HepG2 (cell line): ENCODE data around the gene PCSK5. TPM values are rescaled to one million over a fixed set of nuclear protein-coding genes. Genes with fewer than 3 reads are reported as not detected.

Experiments used
- ATAC-seq: fragments of 200-7000 bp; cut with Tn5 transposase; 3 replicates; pipeline ENCODE4 v1.9.1; 2020; ENCODE audit warnings: mild to moderate bottlenecking, moderate library complexity
- BruUV-seq: library from RNA; stranded (reverse); fragments of 400-500 nt; replicated peaks from 2 replicates; lab custom pipeline; 2021; lab: Mats Ljungman, UMichigan
- CTCF ChIA-PET: fragments of 300-600 bp; formaldehyde crosslinking; extraction: SDS; loops from one replicate; lab custom pipeline; 2021; ENCODE audit warnings: low total read pairs, inconsistent platforms, low intra/inter-chr PET ratio; lab: Yijun Ruan, JAX
- POLR2A ChIA-PET: fragments of 350-600 bp; sonication (Branson Sonifier 250); formaldehyde crosslinking; loops from one replicate; lab custom pipeline; 2020; ENCODE audit warnings: antibody characterized with exemption, inconsistent platforms; lab: Yijun Ruan, JAX
- DNase-seq: peaks from one replicate; pipeline ENCODE4 v3.0.0-alpha.2; 2015; ENCODE audit warnings: low spot score
- FAIRE-seq: peaks from 3 replicates; lab custom pipeline; 2011; peaks lifted over from hg19 to GRCh38; lab: Jason Lieb, UNC
- H2AFZ ChIP-seq: one replicate; pipeline ENCODE4 v1.6.1; 2011; ENCODE audit warnings: low read length, inconsistent platforms
- H3K27ac ChIP-seq: fragments of 300-600 bp; 3 replicates; pipeline ENCODE4 v1.8.0; 2011; ENCODE audit warnings: mixed run types, mild to moderate bottlenecking, mixed read lengths, low read length, inconsistent platforms; ENCODE audit not compliant: insufficient read depth; ENCODE audit errors: extremely low read length
- H3K27me3 ChIP-seq, 2 experiments: fragments of 200-600 bp in 1 of 2; 2 replicates in 1 of 2; 3 replicates in 1 of 2; pipeline versions ENCODE4 v1.6.0 to v1.8.0; 2011; ENCODE audit warnings: low read length in 2 of 2, mild to moderate bottlenecking in 2 of 2, moderate library complexity in 2 of 2, inconsistent platforms in 1 of 2; ENCODE audit not compliant: insufficient read depth in 2 of 2, control insufficient read depth in 1 of 2
- H3K36me3 ChIP-seq, 2 experiments: fragments of 200-600 bp in 1 of 2; replicated peaks in 1 of 2; 2 replicates in 1 of 2; 3 replicates in 1 of 2; pipeline versions ENCODE4 v1.5.1 to v1.8.0; 2011; ENCODE audit warnings: low read length in 2 of 2, inconsistent platforms in 1 of 2; ENCODE audit not compliant: insufficient read depth in 2 of 2, control insufficient read depth in 1 of 2
- H3K4me1 ChIP-seq: 2 replicates; pipeline ENCODE4 v1.5.1; 2012; ENCODE audit warnings: low read length, inconsistent platforms; ENCODE audit not compliant: insufficient read depth
- H3K4me2 ChIP-seq: 2 replicates; pipeline ENCODE4 v1.6.0; 2011; ENCODE audit warnings: low read depth, low read length, inconsistent platforms
- H3K4me3 ChIP-seq, 3 experiments: fragments of 200-600 bp in 1 of 3; sonication (generic), shearing (Covaris generic) in 1 of 3; replicated peaks in 1 of 3; 2 replicates each; pipeline ENCODE4 v1.5.1; 2011 to 2016; ENCODE audit warnings: low read length in 3 of 3, inconsistent platforms in 2 of 3, low read depth in 2 of 3, mild to moderate bottlenecking in 2 of 3, control low read depth in 1 of 3, mixed read lengths in 1 of 3; ENCODE audit not compliant: insufficient read depth in 1 of 3
- H3K79me2 ChIP-seq: one replicate; pipeline ENCODE4 v1.6.1; 2011; ENCODE audit warnings: low read length, inconsistent platforms; ENCODE audit not compliant: insufficient read depth
- H3K9ac ChIP-seq: 2 replicates; pipeline ENCODE4 v1.6.0; 2011; ENCODE audit warnings: mild to moderate bottlenecking, low read depth, low read length, inconsistent platforms; ENCODE audit not compliant: insufficient read depth
- H3K9me3 ChIP-seq: 2 replicates; pipeline ENCODE4 v1.5.1; 2012; ENCODE audit warnings: mild to moderate bottlenecking, low read length
- H4K20me1 ChIP-seq: 2 replicates; pipeline ENCODE4 v1.6.0; 2011; ENCODE audit warnings: inconsistent platforms, mild to moderate bottlenecking, low read length, moderate library complexity; ENCODE audit not compliant: insufficient read depth
- AKAP8 ChIP-seq: sonication (generic); formaldehyde crosslinking; IDR thresholded peaks from 2 replicates; pipeline ENCODE4 v1.5.1; 2020; ENCODE audit warnings: mild to moderate bottlenecking, missing genetic modification reagents
- BRD4 ChIP-seq: sonication (generic); formaldehyde crosslinking; IDR thresholded peaks from 2 replicates; pipeline ENCODE4 v1.4.0; 2020; ENCODE audit warnings: missing genetic modification reagents
- CBX2 ChIP-seq, 2 experiments: fragments of 200-600 bp in 1 of 2; sonication (generic); formaldehyde crosslinking in 1 of 2; IDR thresholded peaks; 2 replicates each; pipeline versions ENCODE4 v1.7.0 to v1.8.1; 2018 to 2022; ENCODE audit warnings: low read depth in 2 of 2, low read length in 1 of 2, mild to moderate bottlenecking in 1 of 2, missing genetic modification reagents in 1 of 2
- PAX8 ChIP-seq: sonication (generic); formaldehyde crosslinking; IDR thresholded peaks from 2 replicates; pipeline ENCODE4 v1.8.0; 2022; ENCODE audit warnings: mild to moderate bottlenecking, missing genetic modification reagents, borderline replicate concordance
- ZIK1 ChIP-seq: sonication (generic); formaldehyde crosslinking; IDR thresholded peaks from 2 replicates; pipeline ENCODE4 v1.5.0; 2020; ENCODE audit warnings: mild to moderate bottlenecking, low read depth, missing genetic modification reagents, borderline replicate concordance
- ZNF556 ChIP-seq: sonication (generic); formaldehyde crosslinking; IDR thresholded peaks from 2 replicates; pipeline ENCODE4 v1.4.0; 2020; ENCODE audit warnings: mild to moderate bottlenecking, missing genetic modification reagents, borderline replicate concordance
- ZNF629 ChIP-seq: sonication (generic); formaldehyde crosslinking; conservative IDR thresholded peaks from 2 replicates; pipeline ENCODE4 v1.5.0; 2020; ENCODE audit warnings: missing genetic modification reagents
- ZNF768 ChIP-seq: sonication (generic); formaldehyde crosslinking; IDR thresholded peaks from 2 replicates; pipeline ENCODE4 v1.4.0; 2020; ENCODE audit warnings: missing genetic modification reagents
- ZZZ3 ChIP-seq: sonication (generic); formaldehyde crosslinking; IDR thresholded peaks from 2 replicates; pipeline ENCODE4 v1.4.0; 2020; ENCODE audit warnings: missing genetic modification reagents, mild to moderate bottlenecking, borderline replicate concordance
- WGBS: methylation state at CpG from one replicate; pipeline ENCODE4 v1.1.6; 2017; ENCODE audit warnings: low lambda C conversion rate; 5-methylcytosine and 5-hydroxymethylcytosine counted together
- in situ Hi-C: cut with HindIII; loops from 2 replicates; pipeline ENCODE4 v1.10.0; 2017; ENCODE audit warnings: low pct_unique_long_range_greater_than_20kb; ENCODE audit not compliant: extremely low pct_ligation_motif_present
- intact Hi-C: fragments of 100-400 bp; cut with micrococcal nuclease; formaldehyde crosslinking; loops from one replicate; pipeline ENCODE4 v1.10.0; 2022; ENCODE audit not compliant: unreplicated experiment
- polyA plus RNA-seq, 8 experiments: library from polyadenylated mRNA; depleted of rRNA in 3 of 8; stranded (reverse) in 7 of 8; unstranded in 1 of 8; fragments of >200 nt; fragmentation: Illumina TruSeq in 4 of 8; extraction: Trizol in 4 of 8; gene quantifications; 2 replicates each; pipeline versions ENCODE4 v1.2.1 to v1.2.3, GENCODE V29; 2011 to 2016; ENCODE audit warnings: low read depth in 4 of 8, missing spikeins in 1 of 8, mixed read lengths in 1 of 8; ENCODE audit not compliant: insufficient read depth in 1 of 8
- total RNA-seq, 5 experiments: library from RNA; depleted of rRNA; stranded (reverse); fragments of >200 nt; fragmentation: Illumina TruSeq; extraction: Trizol; gene quantifications; 2 replicates each; pipeline ENCODE4 v1.2.3, GENCODE V29; 2016; ENCODE audit warnings: low read depth in 1 of 5
- TF ChIP-seq, protein P1 (sequence below): sonication (generic); formaldehyde crosslinking; IDR thresholded peaks from 2 replicates; pipeline ENCODE4 v1.4.0; 2020; ENCODE audit warnings: mild to moderate bottlenecking, low read depth, missing genetic modification reagents
- TF ChIP-seq, protein P2 (sequence below): sonication (generic); formaldehyde crosslinking; IDR thresholded peaks from 2 replicates; pipeline ENCODE4 v1.9.0; 2021; ENCODE audit warnings: missing genetic modification reagents, borderline replicate concordance
- TF ChIP-seq, protein P3 (sequence below): sonication (generic); formaldehyde crosslinking; IDR thresholded peaks from 2 replicates; pipeline ENCODE4 v1.4.0; 2020; ENCODE audit warnings: missing genetic modification reagents, mild to moderate bottlenecking, borderline replicate concordance

The PCSK5 gene
- total and polyA plus RNA-seq, 2 of the 13 experiments (the other 11 are each of a cell fraction or from before 2014, with no cell fraction given) = 0.55 to 0.66 TPM

DNA sequence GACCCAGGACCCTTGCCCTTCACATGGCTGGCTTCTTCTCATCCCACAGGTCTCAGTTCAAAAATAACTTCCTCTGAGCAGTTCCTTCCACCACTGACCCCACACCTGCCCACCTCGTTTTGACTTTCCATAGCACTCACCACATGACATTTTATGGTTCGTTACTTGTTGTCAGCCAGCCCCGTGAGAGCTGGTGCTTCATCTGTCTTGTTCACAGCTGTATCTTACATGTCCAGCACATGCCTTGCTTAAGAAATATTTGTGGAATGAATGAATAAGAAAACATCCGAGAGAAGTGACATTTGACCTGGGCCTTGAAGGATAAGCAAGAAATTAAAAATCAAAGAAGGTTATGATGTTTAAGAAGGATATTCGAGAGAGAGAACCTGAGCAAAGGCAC, 309.8 kb downstream of the PCSK5 start:
- WGBS = 12% methylated on average over 5 of the region's 5 CpGs
- H3K4me3 ChIP-seq = no peak overlapping the region
- H3K4me1 ChIP-seq = no peaks in the 10 kb centered on the region
- H2AFZ ChIP-seq = no peak overlapping the region
- no peak for ATAC-seq
- ChIA-PET POLR2A (no interaction called here), CTCF (no interaction called here)
- H3K27me3 ChIP-seq = no peaks in the 10 kb centered on the region
- H3K4me2 ChIP-seq = no peak overlapping the region
- H3K9me3 ChIP-seq = no peaks in the 10 kb centered on the region
- no peak overlapping the region for H3K9ac ChIP-seq
- FAIRE-seq = no peak
- H3K36me3 ChIP-seq = no peaks in the 10 kb centered on the region
- intact Hi-C loops (no loop called here), in situ Hi-C loops (no loop called here)
- no peaks in the 10 kb centered on the region for H3K79me2 ChIP-seq
- no peak overlapping the region for H3K27ac ChIP-seq
- no peaks in the 10 kb centered on the region for H4K20me1 ChIP-seq
- BruUV-seq = no TSS peak
- no peak for DNase-seq
- TF ChIP-seq ZZZ3 (CRISPR knock-in tag) (no peak), PAX8 (CRISPR knock-in tag) (no peak), CBX2 (IDR thresholded peaks at IDR 0.05; ENCODE audit: low read depth, low read length) (no peak), CBX2 (CRISPR knock-in tag; IDR thresholded peaks at IDR 0.05; ENCODE audit: low read depth) (no peak), BRD4 (CRISPR knock-in tag) (no peak), ZIK1 (CRISPR knock-in tag) (no peak), ZNF768 (CRISPR knock-in tag) (no peak), AKAP8 (no peak), ZNF629 (CRISPR knock-in tag) (no peak), ZNF556 (CRISPR knock-in tag) (no peak)
- TF ChIP-seq, protein P1, sequence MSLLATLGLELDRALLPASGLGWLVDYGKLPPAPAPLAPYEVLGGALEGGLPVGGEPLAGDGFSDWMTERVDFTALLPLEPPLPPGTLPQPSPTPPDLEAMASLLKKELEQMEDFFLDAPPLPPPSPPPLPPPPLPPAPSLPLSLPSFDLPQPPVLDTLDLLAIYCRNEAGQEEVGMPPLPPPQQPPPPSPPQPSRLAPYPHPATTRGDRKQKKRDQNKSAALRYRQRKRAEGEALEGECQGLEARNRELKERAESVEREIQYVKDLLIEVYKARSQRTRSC = no peak
- TF ChIP-seq, protein P2, sequence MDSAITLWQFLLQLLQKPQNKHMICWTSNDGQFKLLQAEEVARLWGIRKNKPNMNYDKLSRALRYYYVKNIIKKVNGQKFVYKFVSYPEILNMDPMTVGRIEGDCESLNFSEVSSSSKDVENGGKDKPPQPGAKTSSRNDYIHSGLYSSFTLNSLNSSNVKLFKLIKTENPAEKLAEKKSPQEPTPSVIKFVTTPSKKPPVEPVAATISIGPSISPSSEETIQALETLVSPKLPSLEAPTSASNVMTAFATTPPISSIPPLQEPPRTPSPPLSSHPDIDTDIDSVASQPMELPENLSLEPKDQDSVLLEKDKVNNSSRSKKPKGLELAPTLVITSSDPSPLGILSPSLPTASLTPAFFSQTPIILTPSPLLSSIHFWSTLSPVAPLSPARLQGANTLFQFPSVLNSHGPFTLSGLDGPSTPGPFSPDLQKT (CRISPR knock-in tag) = no peak
- TF ChIP-seq, protein P3, sequence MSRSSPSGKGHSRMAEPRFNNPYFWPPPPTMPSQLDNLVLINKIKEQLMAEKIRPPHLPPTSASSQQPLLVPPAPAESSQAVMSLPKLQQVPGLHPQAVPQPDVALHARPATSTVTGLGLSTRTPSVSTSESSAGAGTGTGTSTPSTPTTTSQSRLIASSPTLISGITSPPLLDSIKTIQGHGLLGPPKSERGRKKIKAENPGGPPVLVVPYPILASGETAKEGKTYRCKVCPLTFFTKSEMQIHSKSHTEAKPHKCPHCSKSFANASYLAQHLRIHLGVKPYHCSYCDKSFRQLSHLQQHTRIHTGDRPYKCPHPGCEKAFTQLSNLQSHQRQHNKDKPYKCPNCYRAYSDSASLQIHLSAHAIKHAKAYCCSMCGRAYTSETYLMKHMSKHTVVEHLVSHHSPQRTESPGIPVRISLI (CRISPR knock-in tag) = no peak
